Mesendoderm (in vitro differentiated cells): Measurements from ENCODE around the gene FYN.

Source experiments
- DNase-seq: peaks from one replicate; pipeline ENCODE4 v3.0.0; 2013
- H2AK5ac ChIP-seq: 2 replicates; pipeline ENCODE4 v1.6.1; 2013; ENCODE audit warnings: low read length, inconsistent platforms
- H2BK120ac ChIP-seq: 2 replicates; pipeline ENCODE4 v1.6.1; 2013; ENCODE audit warnings: low read depth, mild to moderate bottlenecking, low read length, moderate library complexity, mixed read lengths
- H2BK15ac ChIP-seq: replicated peaks from 2 replicates; pipeline ENCODE4 v1.6.1; 2013; ENCODE audit warnings: low read depth, mild to moderate bottlenecking, moderate library complexity
- H2BK5ac ChIP-seq: 2 replicates; pipeline ENCODE4 v1.6.1; 2013; ENCODE audit warnings: low read length, inconsistent platforms
- H3K18ac ChIP-seq: 2 replicates; pipeline ENCODE4 v1.6.1; 2013; ENCODE audit warnings: mild to moderate bottlenecking, low read length, mixed read lengths
- H3K23ac ChIP-seq: one replicate; pipeline ENCODE4 v1.6.1; 2013; ENCODE audit warnings: low read length
- H3K27ac ChIP-seq: 2 replicates; pipeline ENCODE4 v1.5.1; 2013; ENCODE audit warnings: low read depth, mild to moderate bottlenecking, inconsistent platforms, low read length, moderate library complexity
- H3K27me3 ChIP-seq: 2 replicates; pipeline ENCODE4 v1.6.1; 2013; ENCODE audit warnings: low read length, control low read depth, mild to moderate bottlenecking, inconsistent platforms; ENCODE audit not compliant: insufficient read depth, poor library complexity
- H3K36me3 ChIP-seq: 2 replicates; pipeline ENCODE4 v1.6.1; 2013; ENCODE audit warnings: low read length, inconsistent platforms; ENCODE audit not compliant: control insufficient read depth, insufficient read depth
- H3K4ac ChIP-seq: one replicate; pipeline ENCODE4 v1.6.1; 2013; ENCODE audit warnings: low read depth, mild to moderate bottlenecking, low read length, moderate library complexity
- H3K4me1 ChIP-seq: 2 replicates; pipeline ENCODE4 v1.6.1; 2013; ENCODE audit warnings: low read depth, low read length, inconsistent platforms; ENCODE audit not compliant: control insufficient read depth
- H3K4me2 ChIP-seq: 2 replicates; pipeline ENCODE4 v1.6.1; 2013; ENCODE audit warnings: low read length
- H3K4me3 ChIP-seq: 2 replicates; pipeline ENCODE4 v1.5.1; 2013; ENCODE audit warnings: mild to moderate bottlenecking, low read length
- H3K56ac ChIP-seq: one replicate; pipeline ENCODE4 v1.6.1; 2013; ENCODE audit warnings: low read length
- H3K79me1 ChIP-seq: 2 replicates; pipeline ENCODE4 v1.6.1; 2013; ENCODE audit warnings: low read length, inconsistent platforms
- H3K79me2 ChIP-seq: 2 replicates; pipeline ENCODE4 v1.6.1; 2013; ENCODE audit warnings: mild to moderate bottlenecking, low read length; ENCODE audit not compliant: control insufficient read depth, insufficient read depth
- H3K9ac ChIP-seq: 2 replicates; pipeline ENCODE4 v1.6.1; 2013; ENCODE audit warnings: low read length, inconsistent platforms
- H4K5ac ChIP-seq: one replicate; pipeline ENCODE4 v1.6.1; 2013; ENCODE audit warnings: low read length
- H4K8ac ChIP-seq: one replicate; pipeline ENCODE4 v1.6.1; 2013; ENCODE audit warnings: low read depth, mild to moderate bottlenecking, control low read depth, low read length, moderate library complexity
- WGBS: extraction: QIAGEN DNeasy Blood & Tissue Kit; methylation state at CpG from one replicate; pipeline ENCODE4 v1.1.7; 2013; ENCODE audit warnings: low lambda C conversion rate, missing lambda C conversion rate; ENCODE audit not compliant: insufficient coverage; ENCODE audit errors: extremely low coverage; 5-methylcytosine and 5-hydroxymethylcytosine counted together

Gene FYN

GRCh38 chr6:111769365-111770152, 103.7 kb downstream of the FYN start:
- no peak overlapping the region for H3K18ac ChIP-seq
- H3K36me3 ChIP-seq, result no peaks in the 10 kb centered on the region
- peaks cover 4% of the 10 kb centered on the region for H3K79me1 ChIP-seq
- no peak for DNase-seq
- H3K9ac ChIP-seq, result no peak overlapping the region
- no peak overlapping the region for H2AK5ac ChIP-seq
- H3K56ac ChIP-seq, result no peak overlapping the region
- H2BK120ac ChIP-seq, result no peak overlapping the region
- H3K4me3 ChIP-seq, result no peak overlapping the region
- no peak overlapping the region for H4K8ac ChIP-seq
- no peak overlapping the region for H3K23ac ChIP-seq
- no peaks in the 10 kb centered on the region for H3K27me3 ChIP-seq
- H4K5ac ChIP-seq, result no peak overlapping the region
- H3K4me1 ChIP-seq, result peaks cover 21% of the 10 kb centered on the region
- H3K4me2 ChIP-seq, result no peak overlapping the region
- H2BK5ac ChIP-seq, result no peak overlapping the region
- H3K27ac ChIP-seq, result no peak overlapping the region
- H3K4ac ChIP-seq, result no peak overlapping the region
- H2BK15ac ChIP-seq, result no peak overlapping the region
- H3K79me2 ChIP-seq, result peaks cover 2% of the 10 kb centered on the region
- WGBS, result no CpG with 5 or more reads among the region's 1 CpG

- H3K56ac ChIP-seq, result no peak overlapping the region
- no peak overlapping the region for H2AK5ac ChIP-seq
- no peak overlapping the region for H3K27ac ChIP-seq
- no peak overlapping the region for H3K9ac ChIP-seq
- no peak overlapping the region for H3K4me2 ChIP-seq
- H2BK15ac ChIP-seq, result no peak overlapping the region
- peaks cover 24% of the 10 kb centered on the region for H3K4me1 ChIP-seq
- H2BK5ac ChIP-seq, result no peak overlapping the region
- no peak overlapping the region for H2BK120ac ChIP-seq
- H3K79me2 ChIP-seq, result peaks cover 2% of the 10 kb centered on the region
- no peak overlapping the region for H3K4ac ChIP-seq
- no peak overlapping the region for H3K18ac ChIP-seq
- DNase-seq, result no peak
- H3K36me3 ChIP-seq, result no peaks in the 10 kb centered on the region
- no peak overlapping the region for H4K5ac ChIP-seq
- H3K27me3 ChIP-seq, result no peaks in the 10 kb centered on the region
- no peak overlapping the region for H3K23ac ChIP-seq
- no peak overlapping the region for H3K4me3 ChIP-seq
- peaks cover 4% of the 10 kb centered on the region for H3K79me1 ChIP-seq
- H4K8ac ChIP-seq, result no peak overlapping the region
- WGBS, result no CpG with 5 or more reads among the region's 2 CpGs
These were observed 104.9 kb downstream of the FYN start for GRCh38 chr6:111768431-111768770.

- no CpG with 5 or more reads among the region's 5 CpGs for WGBS
- Histone ChIP-seq H4K8ac (no peak overlapping the region), H3K27me3 (no peaks in the 10 kb centered on the region), H3K4me1 (peaks cover 24% of the 10 kb centered on the region), H3K27ac (no peak overlapping the region), H3K18ac (no peak overlapping the region), H3K9ac (no peak overlapping the region), H2AK5ac (no peak overlapping the region), H3K23ac (no peak overlapping the region), H3K56ac (no peak overlapping the region), H2BK15ac (no peak overlapping the region), H2BK120ac (no peak overlapping the region), H3K79me1 (peaks cover 4% of the 10 kb centered on the region), H4K5ac (no peak overlapping the region), H3K79me2 (peaks cover 2% of the 10 kb centered on the region), H3K4ac (no peak overlapping the region), H3K36me3 (no peaks in the 10 kb centered on the region), H3K4me2 (no peak overlapping the region), H3K4me3 (no peak overlapping the region), H2BK5ac (no peak overlapping the region)
- DNase-seq, result peak; percentile 70
These were observed 105.4 kb downstream of the FYN start for GRCh38 chr6:111767752-111768430.

DNA sequence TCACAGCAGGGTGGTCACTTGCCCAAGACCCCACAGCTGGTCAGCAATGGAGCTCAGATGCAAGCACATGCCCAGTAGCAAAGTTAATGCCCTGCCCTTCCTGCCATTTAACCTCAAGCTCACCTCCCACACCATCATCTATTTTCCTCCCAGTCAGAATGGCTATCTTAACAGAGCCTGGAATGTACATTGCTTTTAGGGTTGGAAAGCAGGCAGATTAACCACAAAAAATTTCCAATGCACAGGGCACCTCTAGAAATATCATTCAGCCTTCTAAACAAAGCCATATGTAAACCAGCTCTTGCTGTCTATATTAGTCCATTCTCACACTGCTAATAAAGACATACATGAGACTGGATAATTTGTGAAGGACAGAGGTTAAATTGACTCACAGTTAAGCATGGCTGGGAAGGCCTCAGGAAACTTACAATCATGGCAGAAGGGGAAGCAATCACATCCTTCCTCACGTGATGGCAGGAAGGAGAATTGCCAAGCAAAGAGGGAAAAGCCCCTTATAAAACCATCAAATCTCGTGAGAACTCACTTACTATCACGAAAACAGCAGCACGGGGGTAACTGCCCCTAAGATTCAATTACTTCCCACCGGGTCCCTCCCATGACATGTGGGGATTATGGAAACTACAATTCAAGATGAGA, 106.9 kb downstream of the FYN start:
- Histone ChIP-seq H3K36me3 (no peaks in the 10 kb centered on the region), H2BK5ac (no peak overlapping the region), H3K79me1 (no peaks in the 10 kb centered on the region), H3K56ac (no peak overlapping the region), H3K27me3 (no peaks in the 10 kb centered on the region), H2AK5ac (no peak overlapping the region), H3K27ac (no peak overlapping the region), H3K4me2 (no peak overlapping the region), H2BK15ac (no peak overlapping the region), H3K23ac (no peak overlapping the region), H3K4me3 (no peak overlapping the region), H3K9ac (no peak overlapping the region), H3K4me1 (peaks cover 21% of the 10 kb centered on the region), H3K79me2 (peaks cover 2% of the 10 kb centered on the region), H3K18ac (no peak overlapping the region), H3K4ac (no peak overlapping the region), H2BK120ac (no peak overlapping the region), H4K5ac (no peak overlapping the region), H4K8ac (no peak overlapping the region)
- DNase-seq, result no peak
- WGBS, result no CpG with 5 or more reads among the region's 5 CpGs

DNA sequence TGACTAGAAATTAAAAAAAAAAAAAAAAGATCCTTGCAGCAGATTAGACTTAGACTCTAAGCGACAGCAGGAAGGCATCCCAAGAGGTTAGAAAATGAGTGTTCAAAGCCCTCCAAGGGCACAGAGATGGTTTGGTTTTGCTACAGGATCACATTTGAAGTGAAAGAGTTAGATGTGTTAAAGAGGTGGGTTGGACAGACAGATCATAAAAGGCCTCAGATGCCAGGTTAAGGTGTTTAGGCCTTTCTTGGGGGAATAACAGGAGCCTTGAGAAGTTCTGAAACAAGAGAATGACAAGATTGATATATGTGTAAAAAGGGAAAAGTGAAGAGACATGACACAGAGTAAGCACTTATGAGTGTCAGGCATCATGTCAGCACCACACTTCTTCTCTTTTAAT, 107.5 kb downstream of the FYN start:
- Histone ChIP-seq H3K4me2 (no peak overlapping the region), H2AK5ac (no peak overlapping the region), H3K27me3 (no peaks in the 10 kb centered on the region), H3K36me3 (no peaks in the 10 kb centered on the region), H3K4me3 (no peak overlapping the region), H4K5ac (no peak overlapping the region), H2BK5ac (no peak overlapping the region), H3K4me1 (peaks cover 18% of the 10 kb centered on the region), H3K4ac (no peak overlapping the region), H3K27ac (no peak overlapping the region), H3K56ac (no peak overlapping the region), H2BK15ac (no peak overlapping the region), H3K79me2 (peaks cover 2% of the 10 kb centered on the region), H3K79me1 (no peaks in the 10 kb centered on the region), H3K9ac (no peak overlapping the region), H3K18ac (no peak overlapping the region), H3K23ac (no peak overlapping the region), H4K8ac (no peak overlapping the region), H2BK120ac (no peak overlapping the region)
- WGBS, result no CpG with 5 or more reads among the region's 1 CpG
- no peak for DNase-seq
